ENCODE results near the gene NKX1-1.
"Not testable (repeated sequence)": the region's sequence is repeated elsewhere in the genome, so short reads cannot be mapped to it uniquely, and the experiment has no call there.

NKX1-1 gene

DNA sequence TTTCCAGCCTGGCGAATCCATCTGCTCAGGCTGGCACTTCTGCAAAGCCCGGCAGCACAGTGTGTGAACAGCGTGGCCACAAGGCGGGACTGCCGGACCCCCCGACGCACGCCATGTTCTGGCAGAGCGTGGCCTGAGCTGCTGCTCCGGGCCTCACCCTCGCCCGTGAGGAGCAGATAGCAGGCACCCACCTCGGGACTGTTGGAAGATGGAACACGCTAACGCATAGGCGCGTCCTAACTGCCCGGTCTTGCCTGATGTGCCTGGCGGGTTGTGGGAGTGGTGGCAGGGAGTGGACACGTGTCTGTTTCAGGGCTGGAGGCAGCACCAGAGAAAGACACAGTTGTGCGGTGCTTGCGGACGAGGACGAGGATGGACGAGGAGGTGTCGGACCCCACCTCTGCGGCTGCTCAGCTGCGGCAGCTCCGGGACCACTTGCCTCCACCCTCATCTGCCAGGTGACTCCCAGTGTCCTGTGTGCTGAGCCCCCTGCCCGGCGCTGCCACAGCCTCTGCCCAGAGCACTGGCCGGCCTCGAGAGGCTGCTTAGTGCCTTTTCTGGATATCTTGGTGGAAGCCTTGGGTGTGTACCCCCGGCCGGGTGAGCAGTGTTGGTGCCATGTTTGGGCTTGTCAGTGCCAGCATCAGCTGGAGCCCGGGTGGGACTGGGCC, 31.1 kb downstream of the NKX1-1 start:
- no peak for DNase-seq

DNA sequence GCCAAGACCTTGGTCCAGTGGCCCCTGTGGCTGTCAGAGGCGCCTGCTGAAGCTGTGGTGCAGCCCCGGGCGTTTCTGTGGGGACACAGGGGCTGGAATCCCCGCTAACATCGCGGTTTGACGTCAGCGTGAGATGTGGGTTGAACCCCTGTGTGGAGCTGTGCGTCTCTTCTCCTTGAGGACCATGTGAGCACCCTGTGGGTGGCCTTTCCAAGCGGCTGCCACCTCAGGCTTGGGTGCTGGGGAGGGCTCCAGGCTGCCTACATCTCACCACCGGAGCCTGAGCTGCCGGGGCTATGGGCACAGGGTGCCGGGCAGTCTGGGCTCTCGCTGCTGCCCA, 31.6 kb downstream of the NKX1-1 start:
- no peak for DNase-seq

DNA sequence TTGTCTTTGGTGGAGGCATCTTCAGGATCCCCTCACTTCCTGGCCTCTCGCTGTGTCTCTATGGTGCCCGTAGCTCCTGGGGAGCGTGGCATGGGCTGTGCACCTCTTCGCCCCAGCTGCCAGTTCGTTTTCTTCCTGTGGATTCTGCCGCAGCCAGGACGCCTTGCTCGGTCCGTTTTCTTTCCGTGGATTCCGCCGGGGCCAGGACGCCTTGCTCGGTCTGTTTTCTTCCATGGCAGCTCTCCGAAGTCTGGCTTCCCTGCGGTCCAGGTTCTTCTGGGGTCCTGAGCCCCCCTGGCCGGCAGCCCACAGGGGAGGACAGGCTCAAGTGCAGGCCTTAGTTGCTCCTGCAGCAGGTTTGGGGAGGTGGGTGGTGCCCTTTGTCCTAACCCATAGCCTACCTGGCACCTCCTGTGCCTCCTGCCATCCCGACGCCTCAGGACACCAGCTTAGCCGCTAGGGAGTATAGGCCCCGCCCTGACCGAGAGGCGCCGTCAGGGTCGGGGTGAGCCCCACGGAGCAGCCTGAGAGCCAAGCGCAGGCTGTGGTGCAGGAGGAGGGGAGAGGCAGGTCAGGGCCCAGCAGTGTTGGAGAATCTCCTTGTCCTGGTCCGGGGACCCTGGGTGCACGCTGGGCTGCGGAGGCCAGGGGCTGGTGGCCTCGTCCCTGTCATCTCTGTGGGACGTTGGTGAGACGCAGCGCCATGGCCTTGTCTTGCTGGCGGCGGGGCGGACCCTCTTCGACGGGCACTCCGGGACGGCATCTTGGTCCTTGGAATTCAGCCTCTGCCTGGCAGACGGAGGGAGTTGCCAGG, 32.1 kb downstream of the NKX1-1 start:
- DNase-seq, result no peak

DNA sequence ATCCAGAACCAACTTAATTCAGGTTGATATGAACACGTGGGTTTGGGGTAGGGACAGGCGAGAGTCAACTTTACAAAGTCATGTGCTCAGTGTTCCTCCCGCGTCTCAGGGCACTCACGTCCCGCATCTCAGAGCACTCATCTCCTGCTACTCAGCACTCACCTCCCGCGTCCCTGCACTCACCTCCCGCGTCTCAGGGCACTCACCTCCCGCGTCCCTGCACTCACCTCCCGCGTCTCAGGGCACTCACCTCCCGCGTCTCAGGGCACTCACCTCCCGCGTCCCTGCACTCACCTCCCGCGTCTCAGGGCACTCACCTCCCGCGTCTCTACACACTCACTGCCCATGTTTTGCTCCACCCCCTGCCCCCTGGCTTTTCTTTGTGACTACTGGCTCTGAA, 33.7 kb downstream of the NKX1-1 start:
- DNase-seq, result not testable (repeated sequence)

DNA sequence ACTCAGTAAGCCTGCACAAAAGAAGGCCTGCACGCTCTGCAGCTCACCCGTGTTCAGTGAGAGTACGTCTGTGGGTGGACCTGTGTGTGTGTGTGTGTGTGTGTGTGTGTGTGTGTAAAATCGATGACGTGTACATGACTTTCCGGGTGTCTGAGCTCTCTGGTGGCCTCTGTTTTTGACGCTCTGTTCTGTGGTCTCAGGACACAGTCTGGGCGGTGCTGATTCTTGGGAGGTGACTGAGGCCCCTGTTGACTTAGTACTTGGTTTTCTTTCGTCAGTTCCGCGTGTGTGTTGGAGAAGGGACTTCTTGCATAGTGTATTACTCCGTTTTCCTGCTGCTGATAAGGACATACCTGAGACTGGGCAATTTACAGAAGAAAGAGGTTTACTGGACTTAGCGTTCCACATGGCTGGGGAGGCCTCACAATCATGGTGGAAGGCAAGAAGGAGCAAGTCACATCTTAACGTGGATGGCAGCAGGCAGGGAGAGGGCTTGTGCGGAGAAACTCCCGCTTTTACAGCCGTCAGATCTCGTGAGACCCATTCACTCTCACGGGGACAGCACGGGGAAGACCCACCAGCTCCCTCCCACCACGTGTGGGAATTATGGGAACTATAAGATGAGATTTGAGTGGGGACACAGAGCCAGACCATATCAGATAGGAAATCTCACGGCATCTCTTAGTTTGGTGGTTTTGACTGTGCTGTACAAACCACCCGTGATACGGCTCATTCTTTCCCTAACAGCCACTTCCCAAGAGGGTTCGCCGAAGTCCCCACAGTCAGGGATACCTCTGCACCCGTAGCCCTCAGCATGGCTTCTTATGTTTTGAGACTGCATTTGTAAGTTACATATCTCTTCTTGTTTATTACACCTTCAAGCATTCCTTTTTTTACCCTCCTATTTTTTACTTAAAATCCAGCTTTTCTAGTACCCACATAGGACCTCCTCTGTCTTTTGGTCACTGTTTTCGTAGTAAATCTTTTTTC, 34.8 kb downstream of the NKX1-1 start:
- DNase-seq, result no peak

DNA sequence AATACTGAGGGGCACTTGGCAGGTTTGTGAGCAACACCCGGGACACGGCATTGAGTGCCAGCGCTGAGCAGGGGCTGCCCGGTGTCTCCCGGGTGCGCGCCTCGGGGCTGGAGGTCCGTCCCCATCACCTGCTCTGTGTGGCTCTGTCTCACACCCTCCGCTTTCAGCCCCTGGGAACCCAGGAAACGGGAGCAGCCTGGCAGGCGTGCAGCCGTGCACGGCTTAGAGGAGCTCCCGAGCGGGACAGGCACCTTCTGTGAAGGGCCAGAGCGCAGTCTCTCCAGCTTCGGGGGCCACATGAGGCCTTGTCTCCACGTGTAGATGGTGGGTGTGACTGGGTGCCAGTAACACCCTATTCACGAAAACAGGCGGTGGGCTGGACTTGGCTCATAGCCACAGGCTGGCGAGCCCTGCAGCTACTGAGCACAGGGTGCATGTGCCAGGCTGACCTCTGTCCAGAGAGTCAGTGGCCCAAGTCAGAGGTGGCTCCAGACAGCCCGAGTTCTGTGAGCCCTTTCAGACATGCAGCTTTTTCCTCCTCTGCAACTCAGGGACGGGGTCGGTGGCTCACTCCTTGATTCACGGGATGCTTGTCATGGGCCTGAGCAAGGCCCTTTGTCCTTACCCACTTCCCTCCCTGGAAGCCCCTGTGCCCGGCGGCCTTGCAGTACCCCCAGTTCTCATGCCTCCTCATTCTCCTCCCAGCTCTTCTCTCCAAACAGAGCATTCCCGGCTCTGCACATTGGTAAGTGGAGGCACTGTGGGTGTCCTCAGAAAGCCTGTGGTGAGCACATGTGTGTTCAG, 35.7 kb downstream of the NKX1-1 start:
- DNase-seq, result no peak

DNA sequence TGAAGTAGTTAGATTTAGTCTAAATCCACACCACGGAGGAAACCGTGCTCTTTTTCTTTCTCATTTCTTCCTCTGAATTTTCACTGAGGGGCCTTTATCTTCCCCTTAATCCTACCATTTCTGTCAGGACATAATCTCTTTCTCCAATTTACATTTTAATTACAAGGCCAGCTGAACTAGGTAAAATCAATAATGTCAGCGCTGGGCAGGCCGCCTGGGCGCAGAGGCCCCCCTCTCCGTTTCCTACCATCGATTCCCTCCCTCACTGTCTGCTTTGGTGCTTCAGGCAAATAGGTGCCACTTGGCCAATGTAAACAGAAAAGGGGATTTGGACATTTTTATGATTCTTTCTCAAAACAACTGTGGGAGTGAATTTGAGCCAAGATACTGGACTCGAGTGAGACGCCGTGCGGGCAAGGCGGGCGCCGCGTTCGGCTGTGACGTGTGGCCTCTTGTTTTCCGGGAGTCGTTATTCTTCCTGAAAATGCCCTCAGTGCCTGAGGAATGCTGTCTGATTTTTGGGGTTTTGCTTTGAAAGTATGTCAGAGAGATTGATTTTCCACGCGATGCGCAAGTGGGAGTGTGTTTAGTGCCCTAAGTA, 36.7 kb downstream of the NKX1-1 start:
- DNase-seq, result no peak

DNA sequence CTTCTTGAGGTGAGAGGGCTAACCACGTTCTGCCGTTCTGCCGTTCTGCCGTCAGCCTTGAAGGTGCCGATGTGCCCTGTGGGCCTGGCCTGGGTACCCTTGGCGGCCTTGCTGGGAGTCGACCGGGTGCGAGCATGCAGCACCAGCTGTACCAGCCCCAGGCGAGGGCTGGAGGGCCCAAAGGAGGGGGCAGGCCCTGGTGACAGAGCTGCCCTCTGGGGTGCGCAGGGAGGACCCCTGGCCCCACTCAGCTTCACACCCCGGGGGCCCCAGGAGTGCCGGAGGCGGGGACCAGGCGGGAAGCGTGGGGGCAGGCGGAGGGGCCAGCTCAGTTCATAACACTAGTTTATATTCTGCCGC, 37.2 kb downstream of the NKX1-1 start:
- DNase-seq, result no peak

DNA sequence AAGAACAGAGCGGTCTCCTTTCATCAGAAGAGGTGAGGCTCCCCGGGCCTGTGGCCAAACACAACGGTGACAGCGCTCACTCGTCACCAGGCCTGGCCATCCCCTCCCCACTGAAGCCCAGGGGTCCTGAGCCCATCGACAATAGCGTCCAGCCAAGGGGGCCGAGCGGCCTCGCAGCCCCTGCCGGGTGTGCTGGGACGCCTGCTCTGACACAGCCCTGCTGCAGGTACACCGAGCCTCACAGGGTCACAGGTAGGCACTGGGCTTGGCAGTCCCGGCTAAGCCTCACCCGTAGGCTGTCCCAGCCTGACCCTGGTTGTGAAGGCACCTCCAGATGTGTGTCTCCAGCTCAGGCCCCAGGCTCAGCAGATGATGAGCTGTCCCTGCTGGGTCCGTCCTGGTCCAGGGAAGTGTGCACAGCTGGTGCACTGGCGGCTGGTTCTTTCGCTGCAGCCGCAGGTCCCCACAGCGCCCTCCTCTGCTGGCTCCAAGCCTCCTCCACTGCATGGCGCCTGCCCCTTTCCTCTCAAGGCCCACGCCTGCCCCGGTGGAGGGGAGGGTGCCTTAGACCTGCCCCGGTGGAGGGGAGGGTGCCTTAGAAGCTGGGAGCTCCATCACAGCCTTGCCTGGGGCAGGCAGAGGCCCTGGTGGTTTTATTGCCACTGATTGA, 37.7 kb downstream of the NKX1-1 start:
- no peak for DNase-seq

DNA sequence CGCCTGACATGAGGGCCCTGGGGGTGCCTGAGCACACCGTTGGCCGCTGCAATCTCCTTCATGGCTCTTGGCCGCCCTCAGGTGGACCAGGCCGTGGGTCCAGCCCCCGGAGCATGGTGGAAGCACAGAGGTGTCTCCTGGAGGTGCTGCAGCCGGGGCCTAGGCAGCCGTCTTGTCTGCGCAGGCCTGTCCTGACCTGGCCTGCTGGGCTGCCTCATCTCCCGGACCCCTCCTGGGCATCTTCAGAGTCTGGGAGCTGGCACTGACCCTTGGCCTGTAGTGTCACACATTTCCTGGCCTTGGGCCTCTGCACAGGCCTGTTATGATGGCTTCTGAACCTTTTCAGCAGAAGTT, 38.3 kb downstream of the NKX1-1 start:
- DNase-seq, result no peak

DNA sequence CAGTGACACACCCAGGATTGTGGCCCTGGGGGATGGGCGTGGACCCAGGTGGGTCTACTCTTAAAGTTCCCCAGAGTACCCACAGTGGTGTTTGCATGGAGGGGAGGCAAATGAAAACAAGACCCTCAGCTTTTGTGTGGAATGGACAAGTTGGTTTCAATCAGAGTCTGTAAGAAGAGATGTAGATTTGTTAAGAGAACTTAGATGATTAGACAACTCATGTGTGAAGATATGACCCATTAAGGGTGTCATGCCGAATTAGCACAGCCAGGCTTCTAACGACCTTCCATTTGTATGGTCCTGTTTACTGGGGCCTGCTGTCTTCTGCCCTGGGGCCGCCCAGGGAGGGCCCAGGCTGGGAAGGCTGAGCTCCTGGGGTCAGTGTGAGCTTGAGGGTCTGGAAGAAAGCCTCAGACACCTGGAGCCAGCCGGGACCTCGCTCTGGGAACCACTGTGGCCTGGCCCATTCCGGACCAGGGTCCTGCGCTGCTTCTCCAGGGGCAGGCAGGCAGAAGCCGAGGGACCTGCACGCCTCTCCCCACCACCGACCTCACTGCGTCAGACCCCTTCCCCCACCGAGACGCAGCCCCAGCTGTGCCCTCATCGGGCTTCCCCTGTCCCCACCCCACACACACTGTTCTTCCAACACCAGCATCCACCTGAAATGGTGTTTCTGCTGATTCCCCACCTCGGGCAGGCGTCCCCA, 38.9 kb downstream of the NKX1-1 start:
- DNase-seq, result no peak

DNA sequence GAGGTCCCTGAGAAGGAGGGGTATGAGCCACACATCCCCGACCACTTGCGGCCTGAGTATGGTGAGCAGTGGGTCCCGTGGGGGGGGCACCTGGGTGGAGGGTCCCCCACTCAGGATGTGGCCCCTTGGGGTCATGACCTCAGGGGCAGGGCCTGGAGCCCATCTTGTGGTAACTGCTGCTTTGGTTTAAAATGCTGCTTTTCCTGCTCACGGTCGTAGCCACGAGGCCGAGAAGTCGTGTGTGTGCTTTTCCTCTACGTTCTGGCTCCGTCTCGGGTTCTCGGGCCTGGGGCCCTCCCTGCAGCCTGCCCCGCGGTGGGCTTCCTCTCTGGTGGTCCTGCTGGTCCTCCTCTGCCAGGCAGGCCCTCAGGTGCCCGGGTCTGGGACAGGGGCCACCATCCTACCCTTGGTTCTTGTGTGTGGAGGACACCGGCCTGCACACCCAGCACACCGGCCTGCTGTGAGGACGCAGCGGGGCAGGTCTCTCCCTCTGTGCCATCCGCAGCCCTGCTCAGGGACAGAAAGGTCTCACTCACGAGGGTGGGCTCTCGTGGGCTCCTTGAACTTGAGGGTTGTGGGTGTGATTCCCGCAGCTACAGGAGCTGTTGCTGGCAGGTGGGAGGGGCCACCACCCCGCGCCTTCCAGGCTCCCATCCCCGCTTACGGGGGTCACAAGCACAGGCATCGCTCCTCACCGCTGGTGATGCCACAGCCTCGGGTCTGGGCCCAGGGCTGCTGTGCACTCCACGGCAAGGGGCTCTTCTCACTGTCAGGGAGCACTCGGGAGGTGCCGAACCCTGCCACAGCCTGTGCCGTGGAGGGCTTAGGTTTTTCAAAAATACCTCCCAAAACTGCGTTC, 39.6 kb downstream of the NKX1-1 start:
- no peak for DNase-seq

DNA sequence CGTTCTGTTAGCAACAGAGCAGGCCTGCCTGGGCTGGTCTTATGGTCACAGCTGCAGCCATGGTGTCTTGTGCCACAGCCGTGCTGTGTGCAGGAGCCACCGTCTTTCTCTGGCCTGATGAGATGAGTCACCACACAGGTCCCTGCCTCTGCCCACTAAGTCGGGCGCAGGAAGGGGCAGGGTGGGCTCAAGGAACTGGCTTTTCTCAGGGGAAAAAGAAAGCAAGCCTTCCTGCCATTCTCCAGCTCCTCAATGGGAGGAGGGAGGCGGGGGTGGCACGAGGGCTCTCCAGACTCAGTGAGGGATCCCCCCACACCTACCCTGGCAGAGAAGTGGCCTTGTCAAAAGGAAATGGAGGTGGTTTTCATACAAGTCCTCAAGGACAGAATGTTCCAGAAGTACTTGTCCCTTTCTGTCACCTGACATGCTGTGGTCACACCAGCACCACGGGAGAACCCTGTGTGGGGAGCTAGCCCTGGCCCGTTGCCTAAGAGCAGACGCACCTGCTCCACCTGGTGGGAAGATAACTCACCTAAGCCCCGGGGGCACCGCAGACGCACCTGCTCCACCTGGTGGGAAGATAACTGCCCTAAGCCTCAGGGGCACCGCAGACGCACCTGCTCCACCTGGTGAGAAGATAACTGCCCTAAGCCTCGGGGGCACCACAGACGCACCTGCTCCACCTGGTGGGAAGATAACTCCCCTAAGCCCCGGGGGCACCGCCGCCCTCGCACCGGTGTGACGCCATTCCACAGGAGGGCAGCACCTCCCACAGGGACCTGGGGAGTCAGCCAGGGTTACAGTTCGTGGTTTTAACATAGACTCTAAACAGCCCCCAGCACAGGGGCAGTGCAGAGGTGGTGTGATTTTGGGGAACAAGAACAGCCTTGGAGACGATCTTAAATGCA, 40.7 kb downstream of the NKX1-1 start:
- no peak for DNase-seq

DNA sequence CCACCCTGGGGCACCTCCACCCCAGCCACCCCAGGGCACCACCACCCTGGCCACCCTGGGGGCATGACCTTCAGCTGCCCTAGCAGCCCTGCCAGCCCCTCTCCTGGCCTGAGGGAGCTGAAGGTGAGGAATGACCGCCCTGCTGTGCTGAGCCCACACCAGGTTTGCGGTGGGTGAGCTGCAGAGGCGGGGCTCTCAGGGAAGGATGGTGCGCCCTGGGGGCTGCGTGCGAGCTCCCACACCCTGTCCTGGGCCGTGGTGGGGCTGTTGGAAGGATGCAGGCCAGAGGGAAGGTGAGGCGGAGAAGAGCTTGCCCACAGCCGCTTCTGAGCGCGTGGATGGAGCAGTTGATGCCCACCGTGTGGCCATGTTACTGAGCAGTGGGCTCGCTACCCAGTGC, 41.5 kb downstream of the NKX1-1 start:
- no peak for DNase-seq

DNA sequence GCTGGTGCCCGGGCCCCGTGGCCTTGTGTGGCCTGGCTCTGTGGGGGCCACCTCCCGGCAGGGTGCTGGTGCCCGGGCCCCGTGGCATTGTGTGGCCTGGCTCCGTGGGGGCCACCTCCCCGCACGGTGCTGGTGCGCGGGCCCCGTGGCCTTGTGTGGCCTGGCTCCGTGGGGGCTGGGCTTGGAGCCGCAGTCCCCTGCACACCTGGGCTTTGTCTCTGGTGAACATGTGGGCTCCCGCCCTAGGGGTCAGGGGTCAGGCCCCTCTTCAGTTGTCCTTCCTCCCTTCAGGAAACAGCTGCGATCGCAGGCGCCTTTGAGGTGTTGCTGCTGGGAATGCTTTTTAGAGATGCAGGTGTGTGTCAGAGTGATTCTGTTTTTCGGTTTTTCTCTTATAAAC, 42.0 kb downstream of the NKX1-1 start:
- no peak for DNase-seq

DNA sequence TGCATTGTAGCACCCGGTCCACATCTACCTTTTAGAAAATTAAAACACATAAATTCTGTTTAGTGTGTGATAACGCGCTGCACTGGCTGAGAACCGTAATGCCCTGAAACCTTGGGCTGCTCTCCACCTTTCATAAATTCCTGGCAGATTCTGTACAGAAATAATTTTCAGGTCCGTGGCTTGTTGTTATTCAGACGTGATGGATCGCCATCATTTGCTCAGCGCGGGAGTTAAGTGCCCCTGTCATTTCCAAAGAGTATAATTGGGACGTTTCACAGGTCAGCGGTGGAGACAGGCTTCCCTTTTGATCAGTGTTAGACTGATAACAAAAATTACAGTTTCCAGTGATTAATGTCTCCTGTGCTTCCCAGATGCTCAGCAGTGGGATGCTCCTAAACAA, 42.7 kb downstream of the NKX1-1 start:
- DNase-seq, result no peak

DNA sequence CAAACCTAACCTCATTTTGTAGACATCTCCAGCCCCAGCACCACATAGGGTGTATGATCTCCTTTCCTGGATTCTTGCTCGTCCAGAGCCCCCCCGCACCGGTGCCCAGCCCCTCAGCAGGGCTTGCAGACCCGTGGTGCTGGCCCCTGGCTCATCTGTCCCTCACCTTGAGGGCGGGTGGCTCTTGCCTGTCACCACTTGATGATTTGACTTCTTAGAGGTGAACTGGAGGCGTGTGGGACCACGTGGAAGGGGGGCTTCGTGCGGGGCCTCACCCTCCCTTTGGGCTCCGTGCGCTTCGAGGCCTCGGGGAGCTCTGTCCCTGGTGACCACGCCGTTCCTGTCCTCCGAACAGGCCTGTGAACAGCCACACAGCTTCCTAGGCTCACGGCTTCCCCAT, 43.7 kb downstream of the NKX1-1 start:
- DNase-seq, result no peak

DNA sequence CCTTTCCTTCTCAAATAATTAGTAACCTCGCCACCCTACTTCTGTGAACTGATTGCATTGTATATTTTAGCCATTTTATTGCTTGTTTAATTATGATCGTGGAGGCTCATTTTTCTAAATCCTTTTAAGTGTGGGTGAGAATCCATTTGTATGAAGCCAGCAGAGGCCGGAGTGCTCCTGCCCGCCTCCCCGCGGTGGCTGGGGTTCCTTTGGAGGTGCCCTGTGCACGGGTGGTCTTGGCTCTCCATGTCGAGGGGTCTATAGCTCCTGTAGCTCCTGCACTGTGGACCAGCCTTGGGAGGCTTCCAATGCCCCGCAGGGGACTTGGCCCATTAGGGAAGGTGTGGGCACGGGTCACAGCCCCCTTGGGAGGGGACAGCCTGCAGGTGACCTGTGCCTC, 44.2 kb downstream of the NKX1-1 start:
- no peak for DNase-seq

All from amygdala (tissue), 56 donors.